ENCODE measurements around the gene TYR. TPM values are rescaled to one million over a fixed set of nuclear protein-coding genes. Genes with fewer than 3 reads are reported as not detected.
"Not testable (repeated sequence)": the region's sequence is repeated elsewhere in the genome, so short reads cannot be mapped to it uniquely, and the experiment has no call there.

TYR gene
- not detected for total RNA-seq

- intact Hi-C loops (cut with DNase I) = no loop called here
- ATAC-seq (no peak), DNase-seq (ENCODE audit: low spot score) (no peak)
Measured at GRCh38 chr11:89177691-89178231, at the start of gene TYR. Gene TYR, plus strand, starts transcription at chr11:89177875. Its CDS starts 79 bp downstream, at chr11:89177954.

- ATAC-seq = no peak
- no peak for DNase-seq (ENCODE audit: low spot score)
- intact Hi-C loops (cut with DNase I) = no loop called here
Measured at GRCh38 chr11:89136606-89137005, 41.1 kb upstream of the TYR start.

GRCh38 chr11:89147229-89147628 is 30.4 kb upstream of the TYR start:
- ATAC-seq (no peak), DNase-seq (ENCODE audit: low spot score) (no peak)
- intact Hi-C loops (cut with DNase I) = no loop called here

GRCh38 chr11:89159974-89160373 is 17.7 kb upstream of the TYR start:
- ATAC-seq (no peak), DNase-seq (ENCODE audit: low spot score) (no peak)
- intact Hi-C loops (cut with DNase I) = no loop called here

- intact Hi-C loops (cut with DNase I) = no loop called here
- DNase-seq (ENCODE audit: low spot score) = no peak
- ATAC-seq = no peak
Measured at GRCh38 chr11:89161949-89162348, 15.7 kb upstream of the TYR start.

- intact Hi-C loops (cut with DNase I) = no loop called here
- ATAC-seq (no peak), DNase-seq (ENCODE audit: low spot score) (no peak)
Measured at GRCh38 chr11:89163686-89164085, 14.0 kb upstream of the TYR start.

- intact Hi-C loops (cut with DNase I) = no loop called here
- ATAC-seq (no peak), DNase-seq (ENCODE audit: low spot score) (no peak)
Measured at GRCh38 chr11:89168396-89168795, 9.3 kb upstream of the TYR start.

- ATAC-seq = no peak
- intact Hi-C loops (cut with DNase I) = no loop called here
Measured at GRCh38 chr11:89175796-89176195, 1.9 kb upstream of the TYR start.

GRCh38 chr11:89176938-89177337 is 737 bp upstream of the TYR start:
- ATAC-seq = no peak
- DNase-seq (ENCODE audit: low spot score) = no peak
- intact Hi-C loops (cut with DNase I) = no loop called here

More at GRCh38 chr11:89175796-89176195, 1.9 kb upstream of the TYR start:
- DNase-seq (ENCODE audit: low spot score) = no peak

- ATAC-seq = no peak
- no peak for DNase-seq (ENCODE audit: low spot score)
- intact Hi-C loops (cut with DNase I) = no loop called here
Measured at GRCh38 chr11:89181111-89181510, 3.4 kb downstream of the TYR start.

GRCh38 chr11:89182773-89183518 is 5.3 kb downstream of the TYR start:
- intact Hi-C loops (cut with DNase I) = no loop called here
- DNase-seq (ENCODE audit: low spot score) (no peak), ATAC-seq (no peak)

- intact Hi-C loops (cut with DNase I) = no loop called here
- no peak for ATAC-seq
- DNase-seq (ENCODE audit: low spot score) = no peak
Measured at GRCh38 chr11:89184021-89184420, 6.3 kb downstream of the TYR start.

- no peak for DNase-seq (ENCODE audit: low spot score)
- no peak for ATAC-seq
- intact Hi-C loops (cut with DNase I) = no loop called here
Measured at GRCh38 chr11:89189776-89190175, 12.1 kb downstream of the TYR start.

- no peak for ATAC-seq
Measured at GRCh38 chr11:89201138-89201537, 23.5 kb downstream of the TYR start.

GRCh38 chr11:89203814-89204213 is 26.1 kb downstream of the TYR start:
- intact Hi-C loops (cut with DNase I) = no loop called here
- ATAC-seq (no peak), DNase-seq (ENCODE audit: low spot score) (no peak)

More at GRCh38 chr11:89201138-89201537, 23.5 kb downstream of the TYR start:
- DNase-seq (ENCODE audit: low spot score) = no peak
- intact Hi-C loops (cut with DNase I) = no loop called here

- DNase-seq (ENCODE audit: low spot score) (no peak), ATAC-seq (no peak)
- intact Hi-C loops (cut with DNase I) = no loop called here
Measured at GRCh38 chr11:89205378-89205777, 27.7 kb downstream of the TYR start.

- DNase-seq (ENCODE audit: low spot score) (no peak), ATAC-seq (no peak)
- intact Hi-C loops (cut with DNase I) = no loop called here
Measured at GRCh38 chr11:89220684-89221339, 43.1 kb downstream of the TYR start.

- ATAC-seq (no peak), DNase-seq (ENCODE audit: low spot score) (no peak)
- intact Hi-C loops (cut with DNase I) = no loop called here
Measured at GRCh38 chr11:89235083-89235482, 57.4 kb downstream of the TYR start.

GRCh38 chr11:89235976-89236375 is 58.3 kb downstream of the TYR start:
- intact Hi-C loops (cut with DNase I) = no loop called here
- DNase-seq (ENCODE audit: low spot score) = no peak

GRCh38 chr11:89247007-89247406 is 69.3 kb downstream of the TYR start:
- DNase-seq (ENCODE audit: low spot score); intact Hi-C loops (cut with DNase I); ATAC-seq: not testable (repeated sequence)

More at GRCh38 chr11:89235976-89236375, 58.3 kb downstream of the TYR start:
- ATAC-seq = no peak
